HFFc6 (cell line): Measurements from ENCODE around the gene GARIN5B. TPM values are rescaled to one million over a fixed set of nuclear protein-coding genes. Genes with fewer than 3 reads are reported as not detected.

ENCODE experiments used
- DNase-seq: peaks from one replicate; pipeline ENCODE4 v3.0.0-alpha.2; 2018
- H3K27ac Mint-ChIP-seq: 2 replicates; pipeline ENCODE4 v1.8.0; 2020; ENCODE audit warnings: mild to moderate bottlenecking, mixed read lengths
- H3K27me3 Mint-ChIP-seq: 2 replicates; pipeline ENCODE4 v1.8.0; 2021; ENCODE audit warnings: mild to moderate bottlenecking, moderate library complexity, mixed read lengths; ENCODE audit not compliant: insufficient read depth
- H3K36me3 Mint-ChIP-seq: 2 replicates; pipeline ENCODE4 v1.8.0; 2021; ENCODE audit warnings: low read depth, mixed read lengths
- H3K4me1 Mint-ChIP-seq: 2 replicates; pipeline ENCODE4 v1.8.0; 2020; ENCODE audit warnings: low read depth, mixed read lengths
- H3K4me3 Mint-ChIP-seq: 2 replicates; pipeline ENCODE4 v1.8.0; 2020; ENCODE audit warnings: mild to moderate bottlenecking, moderate library complexity, mixed read lengths
- H3K9me3 Mint-ChIP-seq: 2 replicates; pipeline ENCODE4 v1.8.0; 2020; ENCODE audit warnings: mild to moderate bottlenecking, mixed read lengths
- CTCF ChIP-seq: fragments of 200-600 bp; sonication (generic); IDR thresholded peaks from 2 replicates; pipeline ENCODE4 v1.5.0; 2021; ENCODE audit warnings: antibody characterized with exemption, mild to moderate bottlenecking
- total RNA-seq, 6 experiments: library from RNA; stranded (reverse); fragmentation: NEBNext Ultra II Directional; extraction: Animal tissue kit (Norgen Biotek cat#: 25700); gene quantifications; 2 replicates in 1 of 6; 3 replicates in 5 of 6; pipeline ENCODE4 v1.2.3, GENCODE V29; 2021

Gene GARIN5B
- total RNA-seq, 6 experiments from 2014 or later, result 0.05 TPM; not detected in 5

GRCh38 chr19:55385724-55386492 lies 22.8 kb upstream of the GARIN5B start, which contains the start of gene RPL28:
TSS of gene RPL28 (plus strand) at chr19:55385932. CDS start at chr19:55386358, 426 bp downstream.
- DNase-seq, result peak; percentile 97

GRCh38 chr19:55384920-55385723 lies 22.1 kb upstream of the GARIN5B start:
- Mint-ChIP-seq H3K4me3 (peak overlapping the region; percentile 99), H3K27ac (peak overlapping the region; percentile 95), H3K36me3 (peaks cover 35% of the 10 kb centered on the region), H3K27me3 (peaks cover 8% of the 10 kb centered on the region), H3K4me1 (peaks cover 32% of the 10 kb centered on the region), H3K9me3 (peaks cover 7% of the 10 kb centered on the region)
- TF ChIP-seq CTCF, result no peak
- peak; percentile 93 for DNase-seq

More at GRCh38 chr19:55385724-55386492, 22.8 kb upstream of the GARIN5B start, which contains the start of gene RPL28:
- TF ChIP-seq CTCF, result no peak
- H3K27ac Mint-ChIP-seq, result peak within 1 kb of the TSS; percentile 95
- H3K36me3 Mint-ChIP-seq, result peaks cover 41% of the 10 kb centered on the region
- H3K4me1 Mint-ChIP-seq, result peaks cover 38% of the 10 kb centered on the region
- peaks cover 12% of the 10 kb centered on the region for H3K27me3 Mint-ChIP-seq
- peaks cover 7% of the 10 kb centered on the region for H3K9me3 Mint-ChIP-seq
- H3K4me3 Mint-ChIP-seq, result peak within 1 kb of the TSS; percentile 99

GRCh38 chr19:55384131-55384919 lies 21.3 kb upstream of the GARIN5B start, which contains the start of gene TMEM238:
TSS of gene TMEM238 (minus strand) at chr19:55384292. CDS start at chr19:55384259, 33 bp downstream.
- TF ChIP-seq CTCF, result no peak; the same call in 1 of the 2 replicates
- peaks cover 8% of the 10 kb centered on the region for H3K27me3 Mint-ChIP-seq
- H3K4me3 Mint-ChIP-seq, result peak within 1 kb of the TSS; percentile 99
- H3K27ac Mint-ChIP-seq, result peak within 1 kb of the TSS; percentile 95
- no peak for DNase-seq
- H3K36me3 Mint-ChIP-seq, result peaks cover 29% of the 10 kb centered on the region
- H3K9me3 Mint-ChIP-seq, result peaks cover 7% of the 10 kb centered on the region
- H3K4me1 Mint-ChIP-seq, result peaks cover 25% of the 10 kb centered on the region

GRCh38 chr19:55383279-55384130 lies 20.4 kb upstream of the GARIN5B start:
- DNase-seq, result peak; percentile 60
- peaks cover 27% of the 10 kb centered on the region for H3K36me3 Mint-ChIP-seq
- peaks cover 21% of the 10 kb centered on the region for H3K4me1 Mint-ChIP-seq
- peaks cover 7% of the 10 kb centered on the region for H3K9me3 Mint-ChIP-seq
- TF ChIP-seq CTCF, result peak; percentile 22; the same call in 1 of the 2 replicates
- peaks cover 8% of the 10 kb centered on the region for H3K27me3 Mint-ChIP-seq
- peak overlapping the region; percentile 43; the same call in 1 of the 2 replicates for H3K27ac Mint-ChIP-seq
- peak overlapping the region; percentile 74 for H3K4me3 Mint-ChIP-seq
